ENCODE results near the gene GNAQ.

The GNAQ gene

GRCh38 chr9:78031444-78031892 is at the start of gene GNAQ:
Gene GNAQ (minus strand): TSS chr9:78031811. CDS start chr9:78031235, 576 bp downstream.
- DNase-seq, result no peak

GRCh38 chr9:78074385-78075291 is 43.0 kb upstream of the GNAQ start:
- peak; percentile 43 for DNase-seq

GRCh38 chr9:78073722-78074121 is 42.1 kb upstream of the GNAQ start:
- DNase-seq, result no peak

- no peak for DNase-seq
Observed at GRCh38 chr9:78072586-78073199, 41.1 kb upstream of the GNAQ start.

- no peak for DNase-seq
Observed at GRCh38 chr9:78070521-78070920, 38.9 kb upstream of the GNAQ start.

GRCh38 chr9:78064075-78064474 is 32.5 kb upstream of the GNAQ start:
- no peak for DNase-seq

- no peak for DNase-seq
Observed at GRCh38 chr9:78062710-78063109, 31.1 kb upstream of the GNAQ start.

- peak; percentile 61 for DNase-seq
Observed at GRCh38 chr9:78054218-78054617, 22.6 kb upstream of the GNAQ start.

- DNase-seq, result no peak
Observed at GRCh38 chr9:78053627-78054026, 22.0 kb upstream of the GNAQ start.

- no peak for DNase-seq
Observed at GRCh38 chr9:78050421-78050820, 18.8 kb upstream of the GNAQ start.

GRCh38 chr9:78049484-78049883 is 17.9 kb upstream of the GNAQ start:
- DNase-seq, result no peak

- DNase-seq, result no peak
Observed at GRCh38 chr9:78047106-78047505, 15.5 kb upstream of the GNAQ start.

- DNase-seq, result no peak
Observed at GRCh38 chr9:78046112-78046511, 14.5 kb upstream of the GNAQ start.

- no peak for DNase-seq
Observed at GRCh38 chr9:78044886-78045285, 13.3 kb upstream of the GNAQ start.

- DNase-seq, result no peak
Observed at GRCh38 chr9:78044189-78044588, 12.6 kb upstream of the GNAQ start.

GRCh38 chr9:78041971-78042370 is 10.4 kb upstream of the GNAQ start:
- DNase-seq, result no peak

- DNase-seq, result no peak
Observed at GRCh38 chr9:78040726-78041125, 9.1 kb upstream of the GNAQ start.

- no peak for DNase-seq
Observed at GRCh38 chr9:78038620-78039300, 7.1 kb upstream of the GNAQ start.

- peak; percentile 79 for DNase-seq
Observed at GRCh38 chr9:78035383-78035993, 3.9 kb upstream of the GNAQ start.

GRCh38 chr9:78033870-78034269 is 2.3 kb upstream of the GNAQ start:
- no peak for DNase-seq

- DNase-seq, result peak; percentile 46
Observed at GRCh38 chr9:78032730-78033457, 1.3 kb upstream of the GNAQ start.

Measured in CD4-positive, alpha-beta T cell treated with Interleukin-17A for 1 hour (primary cell).